Left ventricle myocardium inferior (tissue), 1 donor: Measurements from ENCODE around the gene ANO9. TPM values are rescaled to one million over a fixed set of nuclear protein-coding genes. Genes with fewer than 3 reads are reported as not detected.

ENCODE experiments used
- DNase-seq: peaks from one replicate; pipeline ENCODE4 v3.0.0-alpha.2; 2020
- H3K27ac ChIP-seq: fragments of 200-600 bp; replicated peaks from 2 replicates; pipeline ENCODE4 v1.8.0; 2021
- H3K27me3 ChIP-seq: fragments of 200-600 bp; 2 replicates; pipeline ENCODE4 v1.8.0; 2021; ENCODE audit warnings: low read depth
- H3K36me3 ChIP-seq: fragments of 200-600 bp; 2 replicates; pipeline ENCODE4 v1.8.0; 2021
- H3K4me1 ChIP-seq: fragments of 200-600 bp; 2 replicates; pipeline ENCODE4 v1.8.0; 2021
- H3K4me3 ChIP-seq: fragments of 200-600 bp; 2 replicates; pipeline ENCODE4 v1.8.0; 2021; ENCODE audit warnings: mild to moderate bottlenecking, moderate library complexity
- H3K9me3 ChIP-seq: fragments of 200-600 bp; replicated peaks from 2 replicates; pipeline ENCODE4 v1.8.0; 2021
- CTCF ChIP-seq: fragments of 200-600 bp; IDR thresholded peaks from 2 replicates; pipeline ENCODE4 v1.8.0; 2021; ENCODE audit warnings: antibody characterized with exemption, mild to moderate bottlenecking, borderline replicate concordance
- intact Hi-C: fragments of 100-400 bp; cut with micrococcal nuclease; formaldehyde crosslinking; loops from one replicate; pipeline ENCODE4 v1.11.0; 2022
- total RNA-seq: library from RNA; stranded (reverse); fragmentation: NEBNext Ultra II Directional; extraction: Animal tissue kit (Norgen Biotek cat#: 25700); gene quantifications from one replicate; pipeline ENCODE4 v1.2.1, GENCODE V29; 2021
- donor health status: DM: no; HTN: yes; CAD: no; lungs with severe emphysema.

ANO9 gene
- total RNA-seq, 1 donor from 2014 or later, result 0.11 TPM

GRCh38 chr11:449889-450808, 8.3 kb upstream of the ANO9 start, which contains the start of gene PTDSS2:
PTDSS2 (plus strand) TSS chr11:450279; CDS start chr11:450456, 177 bp downstream.
- peaks cover 26% of the 10 kb centered on the region for H3K36me3 ChIP-seq
- peaks cover 49% of the 10 kb centered on the region for H3K4me1 ChIP-seq
- H3K27me3 ChIP-seq, result no peaks in the 10 kb centered on the region
- H3K9me3 ChIP-seq, result no peaks in the 10 kb centered on the region
- no peak for TF ChIP-seq CTCF
- peak within 1 kb of the TSS; percentile 98 for H3K4me3 ChIP-seq
- H3K27ac ChIP-seq, result peak within 1 kb of the TSS; percentile 94
- DNase-seq, result peak; percentile 97
- intact Hi-C loops, result no loop called here

DNA sequence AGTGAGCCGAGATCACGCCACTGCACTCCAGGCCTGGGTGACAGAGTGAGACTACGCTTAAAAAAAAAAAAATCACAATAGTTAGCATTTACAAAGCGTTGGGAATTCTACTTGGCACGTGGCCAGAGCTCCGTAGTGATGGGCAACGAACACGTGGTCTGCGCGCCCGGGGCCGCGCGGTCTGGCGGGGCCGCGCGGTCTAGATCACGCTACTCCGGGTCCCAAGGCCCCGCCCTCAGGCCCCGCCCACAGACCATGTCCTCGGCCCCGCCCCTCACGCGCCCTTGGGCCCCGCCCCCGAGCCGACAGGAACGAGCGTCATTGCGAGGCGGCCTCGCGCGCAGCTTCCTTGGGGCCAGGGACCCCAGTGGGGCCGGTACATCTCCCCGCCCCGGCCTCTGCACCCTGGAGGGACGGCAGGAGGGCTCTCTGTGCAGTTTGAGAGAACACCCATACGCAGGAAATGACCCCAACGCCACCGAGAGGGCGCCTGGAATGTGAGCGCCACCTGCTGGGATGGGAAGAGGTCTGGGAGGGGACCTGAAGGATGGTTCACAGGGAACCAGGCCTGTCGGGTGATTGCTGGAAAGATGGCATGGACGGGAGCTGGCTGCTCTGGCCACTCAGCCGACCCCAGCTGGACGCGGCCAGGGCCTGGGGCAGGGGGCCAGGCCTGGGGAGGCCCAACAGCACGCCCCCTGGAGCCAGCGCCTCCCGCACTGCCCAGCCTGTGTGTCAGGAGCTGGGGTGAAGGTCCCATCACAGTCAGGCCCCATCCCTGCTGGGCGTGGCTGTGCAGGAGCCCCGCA, 6.3 kb upstream of the ANO9 start:
- peak; percentile 95 for DNase-seq
- no peaks in the 10 kb centered on the region for H3K9me3 ChIP-seq
- H3K27ac ChIP-seq, result peak overlapping the region; percentile 94
- H3K4me3 ChIP-seq, result peak overlapping the region; percentile 98
- intact Hi-C loops, result no loop called here
- peak; percentile 88 for TF ChIP-seq CTCF
- peaks cover 58% of the 10 kb centered on the region for H3K4me1 ChIP-seq
- peaks cover 7% of the 10 kb centered on the region for H3K27me3 ChIP-seq
- peaks cover 12% of the 10 kb centered on the region for H3K36me3 ChIP-seq

DNA sequence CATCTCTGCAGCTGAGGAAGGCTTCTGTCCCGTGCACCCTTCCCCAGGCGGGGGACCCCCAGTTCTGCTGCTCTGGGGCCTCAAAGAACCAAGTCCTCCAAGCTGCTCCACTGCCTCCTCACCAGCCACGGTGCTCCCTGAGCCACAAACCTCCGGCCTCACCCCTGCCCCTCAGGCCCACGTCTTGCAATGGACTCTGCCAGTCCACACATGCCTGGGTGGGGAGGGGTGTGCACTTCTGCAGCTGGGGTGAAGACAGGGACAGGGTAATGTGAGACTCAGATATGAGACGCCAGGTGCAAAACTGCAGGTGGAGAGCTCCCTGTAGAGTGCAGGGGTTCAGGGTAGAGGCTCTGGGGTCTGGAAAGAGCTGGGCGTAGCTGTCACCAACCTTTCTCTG, 5.1 kb upstream of the ANO9 start:
- no peak for TF ChIP-seq CTCF
- intact Hi-C loops, result no loop called here
- H3K36me3 ChIP-seq, result no peaks in the 10 kb centered on the region
- DNase-seq, result no peak
- no peaks in the 10 kb centered on the region for H3K9me3 ChIP-seq
- peaks cover 19% of the 10 kb centered on the region for H3K27me3 ChIP-seq
- H3K4me1 ChIP-seq, result peaks cover 54% of the 10 kb centered on the region
- no peak overlapping the region for H3K27ac ChIP-seq
- H3K4me3 ChIP-seq, result no peak overlapping the region

DNA sequence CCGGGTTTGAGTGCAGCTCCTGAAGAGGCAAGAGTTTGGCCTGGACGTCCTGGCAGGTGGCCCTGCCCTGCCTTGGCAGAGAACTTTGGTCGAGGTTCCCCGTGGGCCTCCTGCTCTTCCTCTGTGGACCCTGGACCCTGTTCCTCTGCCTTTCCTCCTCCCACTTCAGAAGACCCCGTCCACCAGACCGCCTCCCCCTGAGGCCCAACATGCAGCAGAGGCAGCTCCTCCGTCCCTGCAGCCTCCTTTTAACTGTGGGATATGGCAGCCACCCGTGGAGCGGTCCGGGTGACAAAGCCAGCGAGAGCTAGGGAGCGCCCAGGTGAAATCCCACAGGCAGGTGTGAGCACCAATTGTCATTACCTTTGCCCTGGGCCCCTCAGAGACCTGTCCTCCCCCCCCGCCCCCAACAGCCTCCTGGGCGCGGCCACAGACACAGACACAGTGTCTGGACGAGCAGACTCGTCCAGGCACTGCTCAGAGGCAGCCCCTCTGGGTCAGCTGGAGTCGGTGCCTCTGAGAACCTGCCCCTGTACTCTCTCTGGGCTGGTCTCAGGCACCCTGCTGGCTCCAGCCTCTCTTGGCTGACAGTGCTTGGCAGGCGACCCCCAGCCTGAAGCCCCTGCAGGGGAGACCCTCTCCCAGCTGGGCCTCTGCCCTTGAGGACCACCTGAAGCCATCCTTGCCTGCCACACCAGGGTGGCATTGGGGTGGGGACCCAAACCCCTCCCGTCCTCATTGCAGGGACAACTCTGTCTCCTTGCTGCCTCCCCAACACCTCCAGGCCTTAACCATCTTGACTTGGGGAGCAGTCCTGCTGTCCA, 4.2 kb upstream of the ANO9 start:
- H3K36me3 ChIP-seq, result no peaks in the 10 kb centered on the region
- no peak overlapping the region for H3K27ac ChIP-seq
- H3K27me3 ChIP-seq, result peaks cover 29% of the 10 kb centered on the region
- H3K4me1 ChIP-seq, result peaks cover 50% of the 10 kb centered on the region
- intact Hi-C loops, result no loop called here
- no peak for DNase-seq
- H3K9me3 ChIP-seq, result no peaks in the 10 kb centered on the region
- no peak for TF ChIP-seq CTCF
- H3K4me3 ChIP-seq, result no peak overlapping the region
